ENCODE results near the gene BOLA3. TPM values are rescaled to one million over a fixed set of nuclear protein-coding genes. Genes with fewer than 3 reads are reported as not detected.
A peak's percentile ranks its signal among the peaks of the same experiment; 100 is the strongest.
"Not testable (repeated sequence)": the region's sequence is repeated elsewhere in the genome, so short reads cannot be mapped to it uniquely, and the experiment has no call there.

The BOLA3 gene
- total RNA-seq, 1 donor from 2014 or later, result 12.8 TPM

DNA sequence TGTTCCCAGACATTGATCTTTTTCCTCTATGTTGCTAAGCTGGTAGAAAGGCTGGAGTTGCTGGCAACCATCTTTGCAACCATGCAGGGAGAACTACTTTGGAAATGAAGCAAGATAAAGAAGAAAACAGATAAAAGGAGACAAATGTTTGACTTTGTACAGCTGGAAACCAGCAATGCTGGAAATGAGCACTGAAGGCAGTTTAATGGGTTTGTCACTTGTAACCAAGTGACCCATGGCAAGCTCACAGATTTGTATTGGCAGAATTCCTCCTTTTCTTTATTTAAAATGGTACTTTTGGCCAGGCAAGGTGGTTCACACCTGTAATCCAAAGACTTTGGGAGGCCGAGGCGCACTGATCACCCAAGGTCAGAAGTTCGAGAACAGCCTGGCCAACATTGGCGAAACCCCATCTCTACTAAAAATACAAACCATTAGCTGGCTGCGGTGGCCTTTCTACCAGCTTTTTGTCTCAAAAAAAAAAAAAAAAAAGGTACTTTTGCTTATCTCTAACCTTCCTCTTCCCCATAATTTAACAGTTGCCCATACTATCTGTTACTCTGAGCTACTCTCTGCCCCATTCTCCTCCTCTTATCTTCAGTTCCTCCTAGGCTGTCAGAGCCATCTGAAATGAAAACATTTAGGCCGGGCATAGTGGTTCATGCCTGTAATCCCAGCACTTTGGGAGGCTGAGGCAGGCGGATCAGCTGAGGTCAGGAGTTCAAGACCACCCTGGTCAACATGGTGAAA is 2.0 kb upstream of the BOLA3 start:
- ATAC-seq (no peak), DNase-seq (ENCODE audit: low spot score) (no peak)

DNA sequence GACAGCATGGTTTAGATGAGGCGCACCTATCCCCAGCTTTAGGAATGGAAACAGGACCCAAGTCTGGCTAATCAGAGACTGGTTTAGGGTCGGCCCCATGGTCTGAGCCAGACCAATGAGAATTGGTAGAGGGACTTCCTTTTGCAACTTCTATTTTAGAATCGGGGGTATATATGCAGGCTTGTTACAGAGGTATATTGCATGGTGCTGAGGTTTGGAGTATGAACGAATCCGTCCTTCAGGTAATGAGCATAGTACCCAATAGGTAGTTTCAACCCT is 1.5 kb upstream of the BOLA3 start:
- no peak for DNase-seq (ENCODE audit: low spot score)
- no peak for ATAC-seq

DNA sequence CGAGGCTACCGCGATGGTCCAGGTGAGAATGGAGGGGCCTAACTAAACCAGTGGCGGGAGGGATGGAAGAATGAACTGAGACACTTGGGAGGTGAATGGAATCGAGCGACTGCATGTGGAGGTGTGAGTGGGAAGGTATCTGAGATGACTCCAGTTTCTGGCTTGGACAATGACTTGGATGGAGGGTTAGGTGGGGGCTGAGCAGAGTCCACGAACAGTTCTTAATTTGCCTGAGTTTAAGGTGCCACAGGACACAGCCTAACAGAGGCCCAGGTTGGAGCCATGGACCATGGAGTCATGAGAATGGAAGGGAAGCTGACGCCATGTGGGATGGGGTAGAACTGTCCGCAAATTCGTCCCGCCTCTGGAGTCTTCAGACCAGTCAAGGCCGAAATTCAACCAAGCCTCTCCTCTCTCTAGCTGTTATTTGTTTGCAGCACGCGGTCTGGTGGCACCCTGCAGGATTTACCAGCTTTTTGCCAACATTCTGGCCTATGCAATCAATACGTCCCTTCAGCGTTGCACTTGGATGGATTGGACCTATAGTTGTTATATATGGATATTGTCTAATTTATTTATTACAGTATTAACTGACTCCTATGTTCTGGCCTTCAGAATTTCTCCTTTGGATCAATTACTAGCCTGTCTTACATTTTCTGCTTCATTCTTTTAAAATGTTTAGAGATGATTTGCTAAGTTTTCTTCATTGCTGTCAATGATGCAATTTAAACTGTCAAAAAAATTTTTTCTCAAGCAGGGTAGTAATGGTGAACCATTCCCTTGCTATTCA is 940 bp upstream of the BOLA3 start:
- no peak for DNase-seq (ENCODE audit: low spot score)
- no peak for ATAC-seq

DNA sequence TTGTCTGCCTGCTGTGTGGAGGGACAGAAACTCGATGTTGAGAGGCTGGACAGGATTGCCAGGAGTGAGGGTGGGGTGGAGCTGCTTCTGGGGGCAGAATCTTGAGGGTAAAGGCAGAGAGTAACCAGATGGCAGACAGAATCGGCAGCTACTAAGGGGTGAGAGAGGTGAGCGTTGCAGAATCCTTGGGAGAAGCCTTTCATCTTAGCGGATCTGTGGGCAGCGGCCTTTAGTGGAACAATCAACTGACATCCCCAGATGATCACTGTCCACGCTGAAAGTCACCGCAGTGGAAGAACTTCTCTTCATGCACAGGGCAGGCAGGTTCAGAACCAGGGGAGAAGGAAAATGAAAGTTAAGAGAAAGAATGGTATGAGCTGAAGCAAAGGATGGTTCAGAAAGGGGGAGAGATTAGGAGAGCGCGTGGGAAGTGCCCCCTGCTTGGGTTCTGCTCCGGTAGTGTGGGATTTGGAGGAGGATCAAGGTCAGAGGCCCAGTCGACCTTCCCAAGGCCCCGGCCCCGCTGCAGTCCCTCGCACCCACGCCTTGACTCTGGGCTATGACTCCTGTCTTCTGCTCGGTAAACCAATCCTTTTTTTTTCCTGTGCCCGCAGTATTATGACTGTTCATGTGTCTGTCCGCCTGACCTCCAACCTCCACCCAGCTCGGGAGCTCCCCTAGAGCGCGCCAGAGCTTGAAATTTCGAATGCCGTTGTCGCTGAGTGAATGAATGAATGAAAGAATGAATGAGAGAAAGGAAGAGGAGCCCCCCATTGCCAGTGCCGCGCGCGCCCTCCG is 584 bp downstream of the BOLA3 start:
- DNase-seq (ENCODE audit: low spot score) (no peak), ATAC-seq (peak; percentile 52)

DNA sequence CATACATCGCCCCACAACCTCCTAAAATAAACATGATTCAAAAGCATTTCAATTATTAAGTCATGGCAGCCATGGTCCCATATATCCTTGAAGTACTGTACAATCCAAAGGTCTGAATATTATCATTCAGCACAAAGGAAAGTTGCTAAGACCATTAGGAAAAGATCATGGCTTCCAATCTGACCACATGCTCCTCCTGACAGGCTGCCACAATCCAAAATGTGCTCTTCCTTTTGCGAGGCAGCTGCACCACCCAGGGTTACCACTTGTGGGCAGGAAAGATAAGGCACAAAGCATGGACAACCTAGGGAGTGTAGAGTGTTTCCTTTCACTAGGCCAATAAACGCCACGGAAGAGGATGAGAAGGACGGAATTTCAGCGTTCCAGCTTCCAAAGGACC is 5.4 kb downstream of the BOLA3 start:
- ATAC-seq, result no peak
- DNase-seq (ENCODE audit: low spot score), result no peak

DNA sequence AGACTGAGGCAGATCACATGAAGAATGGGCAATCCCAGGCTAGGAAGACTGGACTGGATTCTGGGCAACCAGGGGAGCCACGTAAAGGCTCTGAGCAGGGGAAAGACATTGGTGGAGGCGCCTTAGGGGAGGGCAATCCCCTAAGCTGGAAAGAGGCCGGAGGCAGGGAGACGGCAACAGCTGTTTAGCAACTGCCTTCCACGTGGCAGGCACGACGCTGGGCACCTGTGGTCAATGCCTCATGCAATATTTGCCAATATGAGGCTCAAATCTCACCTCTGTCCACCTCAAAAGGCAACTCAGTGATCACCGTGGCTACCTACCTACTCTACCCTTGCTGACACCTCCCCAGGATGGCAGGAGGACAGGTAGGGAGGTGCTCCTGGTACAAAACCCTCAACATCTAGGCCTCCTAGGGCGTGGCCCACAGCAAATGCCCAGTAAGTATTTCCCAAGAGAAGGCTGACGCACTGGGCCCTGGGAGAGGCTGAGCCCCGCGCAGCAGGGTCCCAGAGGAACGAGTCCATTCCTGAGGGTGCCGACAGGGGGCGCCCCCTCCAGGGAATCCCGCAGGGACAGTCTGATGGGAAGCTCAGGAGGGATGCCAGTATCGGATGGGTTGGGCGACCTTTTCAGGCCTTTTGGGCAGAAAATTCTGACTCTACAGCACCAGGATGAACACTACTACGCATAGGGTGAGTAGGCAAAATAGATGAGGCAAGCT is 8.9 kb downstream of the BOLA3 start:
- DNase-seq (ENCODE audit: low spot score), result no peak
- no peak for ATAC-seq

DNA sequence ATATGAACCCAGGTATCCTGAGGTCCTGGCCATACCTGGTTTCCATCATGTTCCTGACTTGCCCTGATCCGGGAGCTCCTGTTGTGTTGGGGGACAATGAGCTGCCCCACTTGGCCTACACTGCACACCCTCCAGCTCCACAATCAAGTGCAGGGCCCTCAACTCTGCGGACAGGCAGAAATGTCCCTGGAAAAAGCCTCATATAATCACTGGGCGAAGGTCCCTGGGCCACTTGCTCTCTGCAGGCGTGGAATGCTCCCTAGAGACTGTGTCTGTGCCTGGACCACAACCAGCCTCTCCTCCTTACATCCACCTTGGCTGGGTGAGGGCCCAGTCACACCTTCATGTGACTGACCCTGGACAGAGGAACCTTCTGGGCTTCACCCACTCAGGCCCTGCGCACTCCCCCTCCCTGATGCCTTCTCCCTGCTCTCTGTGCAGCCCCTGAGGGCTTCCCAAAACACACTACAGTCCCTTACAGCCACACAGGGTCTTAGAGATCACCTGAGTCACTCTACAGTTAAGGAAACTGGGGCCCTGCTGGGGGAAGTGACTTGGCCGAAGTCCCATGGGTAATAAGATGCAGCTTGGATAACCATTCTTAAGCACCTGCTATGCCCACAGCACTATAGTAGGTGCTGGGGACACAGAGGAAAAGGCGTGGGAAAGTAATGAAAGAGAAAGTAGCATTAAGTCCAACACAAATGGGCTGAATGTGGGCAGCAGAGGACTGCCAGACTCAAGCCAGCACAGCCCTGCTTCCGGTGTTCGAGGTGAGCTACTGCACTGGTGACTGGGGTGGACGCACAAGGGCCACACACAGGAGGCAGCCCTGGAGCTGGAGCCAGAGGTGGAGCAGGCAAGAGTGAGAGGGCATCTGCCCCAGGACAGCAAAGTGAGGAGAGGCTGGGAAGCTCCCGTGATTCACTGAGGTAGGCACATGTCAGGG is 9.8 kb downstream of the BOLA3 start:
- ATAC-seq (no peak), DNase-seq (ENCODE audit: low spot score) (no peak)

DNA sequence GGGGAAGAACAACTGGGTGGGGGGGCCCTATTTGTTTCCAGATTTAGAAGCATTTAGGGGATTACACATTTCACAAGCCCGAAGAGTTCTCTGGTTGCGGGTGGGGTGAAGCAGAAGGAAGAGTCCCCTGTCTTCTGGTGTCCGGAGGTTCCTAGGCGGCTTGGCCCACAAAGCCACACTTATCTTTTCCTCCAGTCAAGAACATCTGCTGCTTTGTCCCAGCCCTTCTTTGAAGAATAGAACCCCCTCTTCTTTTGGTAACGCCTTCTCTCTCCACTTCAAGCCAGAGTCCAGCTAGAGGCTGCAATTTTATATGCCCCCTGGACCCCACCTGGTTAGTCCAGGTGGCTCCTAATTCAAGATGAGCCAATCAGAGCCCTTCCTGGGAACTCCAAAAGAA is 15.8 kb downstream of the BOLA3 start:
- DNase-seq (ENCODE audit: low spot score), result no peak

DNA sequence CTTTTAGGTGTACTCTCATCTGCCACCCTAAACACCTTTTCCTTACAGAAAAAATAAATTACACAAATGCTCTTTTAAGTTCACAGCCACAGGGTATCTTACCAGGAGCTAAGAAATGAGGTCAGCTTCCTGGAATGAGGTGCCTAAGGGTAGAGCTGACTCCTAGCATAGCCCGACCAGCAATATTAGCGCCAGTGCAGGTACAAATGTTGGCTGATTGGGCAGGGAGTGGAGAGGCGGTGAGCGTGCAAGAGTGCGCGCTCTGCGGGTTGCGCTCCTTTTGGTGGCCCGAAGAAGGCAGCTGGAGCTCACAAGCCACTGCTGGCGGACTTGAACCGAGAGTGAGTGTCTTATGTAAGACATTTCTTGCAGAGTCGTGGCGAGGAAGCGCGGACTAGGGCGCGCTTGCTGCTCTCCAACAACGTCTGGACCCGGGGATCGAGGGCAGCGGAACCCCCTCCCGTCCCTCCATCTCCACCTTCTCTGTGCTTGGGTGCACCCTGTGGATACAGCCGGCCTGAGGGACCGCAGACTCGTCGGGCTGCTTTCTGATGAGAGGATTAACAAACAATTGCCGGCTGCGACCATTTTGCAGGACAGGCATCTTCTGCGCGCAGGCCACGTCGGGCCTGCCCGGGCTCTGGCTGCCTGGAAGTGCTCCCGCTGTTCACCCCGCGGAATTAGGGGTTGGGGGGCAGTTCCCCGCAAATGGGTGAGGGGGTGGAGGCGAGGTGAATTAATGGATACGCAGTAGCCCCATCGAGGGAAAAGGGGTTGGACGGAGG is 17.3 kb downstream of the BOLA3 start:
- no peak for DNase-seq (ENCODE audit: low spot score)
- no peak for ATAC-seq

More for the DNA sequence above, 15.8 kb downstream of the BOLA3 start:
- no peak for ATAC-seq

DNA sequence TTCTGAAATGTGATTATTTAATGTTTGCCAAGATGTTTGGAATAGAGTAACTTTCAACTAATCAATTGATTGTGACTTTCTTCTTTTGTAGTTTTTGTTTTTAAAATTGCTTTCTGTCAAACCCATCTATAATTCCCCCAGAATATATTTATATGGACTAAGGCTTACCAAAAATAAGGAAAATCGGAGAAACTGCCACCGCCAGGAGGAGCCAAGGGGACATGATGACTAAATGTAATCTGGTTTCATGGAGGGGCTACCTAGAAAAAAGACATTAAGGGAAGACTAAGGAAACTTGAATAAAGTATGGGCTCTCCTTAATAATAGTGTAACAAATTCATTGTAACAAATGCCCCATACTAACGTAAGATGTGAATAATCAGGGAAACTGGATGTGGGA is 19.5 kb downstream of the BOLA3 start:
- DNase-seq (ENCODE audit: low spot score) (no peak), ATAC-seq (no peak)

DNA sequence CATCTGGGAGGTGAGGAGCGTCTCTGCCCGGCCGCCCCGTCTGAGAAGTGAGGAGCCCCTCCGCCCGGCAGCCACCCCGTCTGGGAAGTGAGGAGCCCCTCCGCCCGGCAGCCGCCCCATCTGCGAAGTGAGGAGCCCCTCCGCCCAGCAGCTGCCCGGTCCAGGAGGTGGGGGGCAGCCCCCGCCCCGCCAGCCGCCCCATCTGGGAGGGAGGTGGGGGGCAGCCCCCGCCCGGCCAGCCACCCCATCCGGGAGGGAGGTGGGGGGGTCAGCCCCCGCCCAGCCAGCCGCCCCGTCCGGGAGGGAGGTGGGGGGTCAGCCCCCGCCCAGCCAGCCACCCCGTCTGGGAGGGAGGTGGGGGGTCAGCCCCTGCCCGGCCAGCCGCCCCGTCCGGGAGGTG is 23.8 kb downstream of the BOLA3 start:
- ATAC-seq, result not testable (repeated sequence)

DNA sequence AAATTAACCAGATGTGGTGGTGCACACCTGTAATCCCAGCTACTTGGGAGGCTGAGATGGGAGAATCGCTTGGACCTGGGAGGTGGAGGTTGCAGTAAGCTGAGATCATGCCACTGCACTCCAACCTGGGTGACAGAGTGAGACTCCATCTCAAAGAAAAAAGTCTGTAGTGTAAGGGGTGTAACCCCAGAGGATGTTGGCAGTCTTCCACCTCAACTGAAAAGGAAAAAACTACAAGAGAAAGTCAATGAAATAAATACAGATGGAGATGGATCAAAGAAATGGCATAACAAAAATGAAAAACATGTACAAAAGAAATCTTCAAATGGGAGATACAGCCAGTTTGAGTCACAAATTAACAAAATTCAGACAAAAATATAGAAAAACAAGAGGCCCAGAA is 25.9 kb downstream of the BOLA3 start:
- DNase-seq (ENCODE audit: low spot score); ATAC-seq: not testable (repeated sequence)

More for the DNA sequence above, 23.8 kb downstream of the BOLA3 start:
- DNase-seq (ENCODE audit: low spot score), result not testable (repeated sequence)

DNA sequence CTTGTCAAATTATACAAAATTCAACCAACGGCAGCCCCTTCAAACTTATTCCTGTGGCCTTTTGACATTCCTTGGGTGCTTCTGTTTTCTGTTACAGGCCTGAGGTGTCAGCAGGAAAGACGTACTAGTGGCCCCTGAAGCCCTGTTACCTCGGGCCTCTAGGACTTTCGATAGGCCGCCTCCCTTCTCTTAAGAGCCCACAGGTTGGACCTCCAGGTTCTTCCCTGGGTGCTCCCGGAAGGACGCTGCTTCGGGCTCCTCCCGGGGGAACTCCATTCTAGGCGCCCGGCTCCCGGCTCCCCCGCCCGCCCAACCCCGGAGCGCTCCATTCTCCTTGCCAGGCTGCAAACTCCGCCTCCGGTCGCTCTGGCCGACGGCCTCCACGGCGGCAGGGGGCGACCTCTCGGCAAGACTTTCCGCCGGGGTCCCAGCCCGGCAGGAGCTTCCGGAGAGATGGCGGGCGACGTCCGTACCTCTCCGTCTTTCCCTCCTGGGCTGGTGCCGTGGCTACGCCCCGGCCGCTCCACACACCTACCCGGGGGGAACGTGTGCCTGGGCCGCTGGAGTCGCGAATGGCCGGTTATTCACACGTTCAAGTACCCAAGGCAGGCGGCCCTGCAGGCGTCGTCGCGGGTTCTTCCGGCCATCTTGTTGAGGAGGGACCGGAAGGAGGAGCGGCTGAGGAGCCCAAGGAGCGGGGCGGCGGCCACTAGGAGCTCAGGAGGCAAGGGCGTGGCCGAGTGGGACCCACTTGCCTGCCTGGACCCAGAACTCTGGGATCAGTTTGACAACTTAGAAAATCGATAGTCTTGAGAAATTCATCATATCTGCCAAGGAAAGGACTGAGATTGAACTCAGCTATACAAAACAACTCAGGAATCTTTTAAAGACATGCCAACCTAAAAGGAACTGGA is 27.5 kb downstream of the BOLA3 start:
- DNase-seq (ENCODE audit: low spot score), result peak; percentile 76

DNA sequence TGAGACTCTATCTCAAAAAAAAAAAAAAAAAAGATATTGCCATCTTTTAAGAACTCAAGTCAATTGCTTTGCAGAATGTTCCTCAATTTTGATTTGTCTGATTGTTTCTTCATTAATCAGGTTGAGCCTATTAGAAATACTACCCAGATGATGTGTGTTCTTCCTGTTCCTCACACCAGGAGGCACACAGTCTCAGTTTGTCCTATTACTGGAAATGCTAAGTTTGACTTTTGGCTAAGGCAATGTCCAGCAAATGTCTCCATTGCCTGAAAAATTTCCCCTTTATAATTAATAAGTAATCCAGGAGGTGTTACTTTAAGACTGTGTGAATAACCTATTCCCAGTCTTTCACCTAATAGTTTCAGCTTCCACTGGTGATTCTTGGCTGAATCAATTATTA is 28.4 kb downstream of the BOLA3 start:
- ATAC-seq (no peak), DNase-seq (ENCODE audit: low spot score) (no peak)

More for the DNA sequence above, 27.5 kb downstream of the BOLA3 start:
- peak; percentile 99 for ATAC-seq

DNA sequence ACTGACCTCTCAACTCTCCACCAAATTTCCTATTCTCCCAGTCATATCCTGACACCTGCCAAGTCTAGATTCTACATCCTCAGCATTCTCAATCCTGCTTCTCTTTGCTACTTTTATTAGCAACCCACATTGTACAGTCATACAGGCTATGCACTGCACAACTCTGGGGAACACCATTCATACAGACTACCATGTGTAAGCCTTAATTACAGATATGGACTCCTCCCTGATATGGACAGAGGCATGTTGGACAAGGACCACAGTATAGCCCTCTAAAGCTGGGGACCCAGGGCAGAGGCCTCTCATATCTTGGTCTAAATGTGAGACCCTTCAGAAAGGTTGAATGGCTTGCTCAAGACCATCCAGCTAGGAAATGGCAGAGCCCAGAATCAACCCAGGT is 36.3 kb downstream of the BOLA3 start:
- no peak for DNase-seq (ENCODE audit: low spot score)
- ATAC-seq, result no peak

DNA sequence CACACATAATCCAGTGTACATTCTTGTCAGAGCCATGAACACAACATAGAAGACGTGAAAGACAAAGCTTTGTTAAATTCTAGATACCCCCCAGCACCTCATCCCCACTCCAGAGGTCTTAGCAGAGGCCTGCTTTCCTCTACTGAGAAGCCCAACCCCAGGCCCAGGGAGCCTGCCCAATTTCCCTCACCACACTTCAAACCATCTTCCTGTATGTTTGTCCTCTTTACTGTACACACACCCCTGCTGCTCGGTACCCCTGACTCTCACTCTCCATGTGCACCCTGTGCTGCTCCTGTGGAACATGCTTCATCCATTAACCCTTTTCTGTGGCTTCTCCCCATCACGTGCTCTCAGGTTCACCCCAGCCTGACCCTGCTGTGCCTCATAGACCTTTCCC is 37.2 kb downstream of the BOLA3 start:
- no peak for DNase-seq (ENCODE audit: low spot score)
- no peak for ATAC-seq

DNA sequence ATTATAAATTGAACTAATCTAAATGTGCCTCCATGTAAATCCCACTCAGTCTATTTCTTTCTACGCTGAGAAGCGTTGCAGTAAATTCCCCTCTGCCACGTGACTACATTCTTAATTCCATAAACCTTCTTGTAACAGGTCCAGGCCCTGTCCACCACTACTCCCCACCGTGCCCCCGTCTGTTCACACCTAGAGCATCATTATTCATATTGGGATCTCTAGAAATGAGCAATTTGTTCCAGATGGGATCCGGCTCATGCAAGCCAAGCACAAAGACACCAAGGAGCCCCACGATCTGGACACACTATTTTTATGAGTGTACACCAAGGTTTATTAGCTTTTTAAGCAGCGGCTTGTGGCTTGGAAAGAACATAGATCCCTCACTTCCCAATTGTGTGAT is 38.2 kb downstream of the BOLA3 start:
- ATAC-seq (no peak), DNase-seq (ENCODE audit: low spot score) (no peak)

DNA sequence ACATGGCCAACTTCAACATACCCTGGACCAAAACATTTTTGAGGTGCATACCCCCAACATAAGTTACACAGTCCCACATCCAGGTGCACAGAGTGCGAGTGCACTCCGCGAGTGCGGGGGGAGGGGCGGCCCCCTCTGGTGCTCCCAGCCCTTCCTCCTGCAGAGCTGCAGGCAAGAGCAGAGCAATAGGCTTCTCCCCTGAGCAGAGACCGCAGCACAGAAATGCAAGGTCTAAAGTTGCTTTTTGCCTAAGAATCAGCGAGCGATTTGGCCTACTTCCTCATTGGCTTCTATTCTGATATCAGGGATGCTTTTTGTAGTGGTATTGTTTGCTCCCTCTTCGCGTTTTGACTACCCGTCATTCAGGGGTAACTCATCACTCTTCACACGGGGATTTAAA is 40.6 kb downstream of the BOLA3 start:
- DNase-seq (ENCODE audit: low spot score), result no peak
- no peak for ATAC-seq
